PFSK-1 (cell line): ENCODE data around the gene GNAI3.

Source experiments
- REST ChIP-seq, 2 experiments: IDR thresholded peaks; 2 replicates each; pipeline versions ENCODE4 v1.6.1 to v1.8.0; 2011 to 2012; ENCODE audit warnings: low read depth in 2 of 2, low read length in 2 of 2, control low read depth in 1 of 2, inconsistent platforms in 1 of 2, mild to moderate bottlenecking in 1 of 2, moderate library complexity in 1 of 2; ENCODE audit not compliant: insufficient read depth in 1 of 2
- SIN3A ChIP-seq: IDR thresholded peaks from 2 replicates; pipeline ENCODE4 v1.6.1; 2012; ENCODE audit warnings: mild to moderate bottlenecking, low read length, moderate library complexity, borderline replicate concordance; ENCODE audit not compliant: insufficient read depth
- TAF1 ChIP-seq: IDR thresholded peaks from 2 replicates; pipeline ENCODE4 v1.6.1; 2012; ENCODE audit warnings: low read length, control low read depth, borderline replicate concordance; ENCODE audit not compliant: insufficient read depth

GRCh38 chr1:109628540-109629321 lies 80.3 kb downstream of the GNAI3 start:
- no peak for TF ChIP-seq TAF1
- no peak for TF ChIP-seq SIN3A
- no peak for TF ChIP-seq REST (IDR thresholded peaks at IDR 0.05; ENCODE audit: insufficient read depth in 1 of 2, low read depth in 2 of 2, low read length in 2 of 2)
